Astrocyte of the spinal cord (primary cell): ENCODE measurements around the gene ATP13A3.
A peak's percentile ranks its signal among the peaks of the same experiment; 100 is the strongest.

Experiments used
- DNase-seq: peaks from one replicate; pipeline ENCODE4 v3.0.0; 2011; ENCODE audit warnings: low read depth, low spot score
- H3K4me3 ChIP-seq: 2 replicates; pipeline ENCODE4 v1.5.1; 2011; ENCODE audit warnings: low read depth, mild to moderate bottlenecking, low read length, moderate library complexity
- in situ Hi-C: cut with HindIII; loops from 2 replicates; pipeline ENCODE4 v1.10.0; 2017; ENCODE audit warnings: low sequenced_read_pairs
- TF ChIP-seq, protein P1 (sequence below): IDR thresholded peaks from 2 replicates; pipeline ENCODE4 v1.5.1; 2012; ENCODE audit warnings: low read depth, mild to moderate bottlenecking, low read length, inconsistent platforms

Gene ATP13A3

GRCh38 chr3:194399166-194399565, 87.6 kb downstream of the ATP13A3 start, which contains the start of gene GP5:
Gene GP5, minus strand, starts transcription at chr3:194399266. Its CDS starts 984 bp downstream, at chr3:194398282.
- H3K4me3 ChIP-seq: no peak within 1 kb of the TSS
- in situ Hi-C loops: no loop called here
- DNase-seq: no peak
- TF ChIP-seq, protein P1, sequence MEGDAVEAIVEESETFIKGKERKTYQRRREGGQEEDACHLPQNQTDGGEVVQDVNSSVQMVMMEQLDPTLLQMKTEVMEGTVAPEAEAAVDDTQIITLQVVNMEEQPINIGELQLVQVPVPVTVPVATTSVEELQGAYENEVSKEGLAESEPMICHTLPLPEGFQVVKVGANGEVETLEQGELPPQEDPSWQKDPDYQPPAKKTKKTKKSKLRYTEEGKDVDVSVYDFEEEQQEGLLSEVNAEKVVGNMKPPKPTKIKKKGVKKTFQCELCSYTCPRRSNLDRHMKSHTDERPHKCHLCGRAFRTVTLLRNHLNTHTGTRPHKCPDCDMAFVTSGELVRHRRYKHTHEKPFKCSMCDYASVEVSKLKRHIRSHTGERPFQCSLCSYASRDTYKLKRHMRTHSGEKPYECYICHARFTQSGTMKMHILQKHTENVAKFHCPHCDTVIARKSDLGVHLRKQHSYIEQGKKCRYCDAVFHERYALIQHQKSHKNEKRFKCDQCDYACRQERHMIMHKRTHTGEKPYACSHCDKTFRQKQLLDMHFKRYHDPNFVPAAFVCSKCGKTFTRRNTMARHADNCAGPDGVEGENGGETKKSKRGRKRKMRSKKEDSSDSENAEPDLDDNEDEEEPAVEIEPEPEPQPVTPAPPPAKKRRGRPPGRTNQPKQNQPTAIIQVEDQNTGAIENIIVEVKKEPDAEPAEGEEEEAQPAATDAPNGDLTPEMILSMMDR: no peak

DNA sequence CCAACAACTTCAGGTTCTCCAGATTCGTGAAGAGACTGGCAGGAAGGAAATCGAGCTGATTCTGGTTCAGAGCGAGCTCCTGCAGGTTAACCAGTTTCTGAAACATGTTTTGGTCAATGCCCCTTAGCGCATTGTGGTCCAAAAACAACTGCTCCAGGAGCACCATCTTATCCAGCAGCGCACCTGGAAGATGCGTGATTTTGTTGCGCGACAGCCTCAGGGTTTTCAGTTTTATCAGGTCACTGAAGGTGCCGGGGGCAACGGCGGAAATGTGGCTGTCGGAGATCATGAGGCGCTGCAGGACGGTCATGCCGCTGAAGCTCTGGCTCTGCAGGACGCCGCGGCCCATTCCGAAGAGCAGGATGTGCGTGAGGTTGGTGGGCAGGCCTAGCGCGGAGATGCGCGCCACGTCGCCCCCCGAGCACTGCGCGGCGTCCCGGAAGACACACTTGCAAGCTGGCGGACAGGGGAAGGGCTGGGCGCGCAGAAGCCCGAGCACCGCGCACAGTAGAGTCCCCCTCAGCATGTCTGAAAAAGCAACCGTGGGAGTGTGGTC, 89.0 kb downstream of the ATP13A3 start:
- no peak overlapping the region for H3K4me3 ChIP-seq
- peak; percentile 10 for DNase-seq
- TF ChIP-seq, protein P1: no peak
- in situ Hi-C loops: no loop called here

DNA sequence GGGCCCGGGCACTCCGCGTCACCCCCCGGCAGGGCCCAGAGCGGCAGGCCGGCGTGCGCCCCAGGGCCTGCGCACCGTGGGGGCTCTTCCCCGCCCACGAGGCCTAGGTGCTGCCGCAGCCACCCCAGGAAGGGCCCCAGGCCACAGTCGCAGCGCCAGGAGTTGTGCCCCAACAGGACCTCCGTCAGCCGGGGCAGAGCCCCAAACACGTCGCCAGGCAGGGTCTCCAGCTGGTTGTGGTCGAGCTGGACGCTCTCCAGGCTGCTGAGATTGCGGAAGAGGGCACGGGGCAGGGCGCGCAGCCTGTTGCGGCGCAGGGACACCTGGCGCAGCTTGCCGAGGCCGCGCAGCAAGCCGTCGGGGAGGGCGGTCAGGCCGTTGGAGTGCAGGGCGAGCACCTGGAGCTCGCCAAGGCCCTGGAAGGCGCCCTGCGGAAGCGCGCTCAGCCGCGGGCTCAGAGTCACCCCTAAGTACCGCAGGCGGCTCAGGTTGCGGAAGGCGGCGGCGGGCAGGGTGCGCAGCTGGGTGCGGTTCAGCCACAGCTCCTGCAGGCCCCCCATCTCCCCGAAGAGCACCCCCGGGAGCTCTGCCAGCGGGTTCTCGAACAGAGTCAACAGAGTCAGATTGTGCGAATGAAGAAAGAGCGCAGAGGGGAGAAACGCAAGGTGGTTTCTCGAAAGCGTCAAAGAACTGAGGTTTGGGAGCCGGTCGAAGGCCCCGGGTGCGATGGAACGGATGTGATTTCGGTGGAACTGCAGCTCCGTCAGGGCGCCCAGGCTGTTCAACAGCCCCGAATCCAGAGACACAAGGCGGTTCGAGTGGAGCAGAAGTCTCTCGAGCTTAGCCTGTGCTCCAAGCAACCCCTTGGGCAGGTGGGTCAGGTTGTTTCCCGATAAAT, 89.7 kb downstream of the ATP13A3 start:
- H3K4me3 ChIP-seq: peak overlapping the region; percentile 2
- peak; percentile 31 for DNase-seq
- TF ChIP-seq, protein P1: no peak

GRCh38 chr3:194396539-194396858, 90.3 kb downstream of the ATP13A3 start:
- TF ChIP-seq, protein P1: no peak
- DNase-seq: no peak
- H3K4me3 ChIP-seq: no peak overlapping the region
- in situ Hi-C loops: no loop called here

More for the DNA sequence above, 89.7 kb downstream of the ATP13A3 start:
- in situ Hi-C loops: no loop called here

GRCh38 chr3:194395778-194396538, 90.8 kb downstream of the ATP13A3 start:
- TF ChIP-seq, protein P1: no peak
- in situ Hi-C loops: no loop called here
- no peak overlapping the region for H3K4me3 ChIP-seq
- no peak for DNase-seq

DNA sequence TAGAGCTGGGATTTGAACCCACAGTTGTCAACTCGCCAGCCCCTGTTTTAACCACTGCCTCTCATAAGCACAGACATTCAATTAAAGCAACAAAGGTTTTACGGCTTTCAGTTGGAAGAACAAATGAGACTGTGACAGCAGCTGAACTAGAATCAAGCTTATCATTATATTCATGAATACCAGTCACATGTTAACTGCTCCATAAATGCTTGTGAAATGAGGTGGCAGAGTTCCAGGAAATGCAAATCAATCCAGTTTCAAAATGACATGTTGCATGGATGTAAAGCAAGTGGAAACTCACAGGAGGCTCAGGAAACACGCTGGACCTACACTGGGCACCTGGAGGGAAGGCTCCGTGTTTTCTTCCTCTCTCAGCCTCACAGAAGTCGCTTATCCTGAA, 91.6 kb downstream of the ATP13A3 start:
- TF ChIP-seq, protein P1: no peak
- in situ Hi-C loops: no loop called here
- H3K4me3 ChIP-seq: no peak overlapping the region
- DNase-seq: no peak
